Measurements from ENCODE around the gene CYTH2. TPM values are rescaled to one million over a fixed set of nuclear protein-coding genes. Genes with fewer than 3 reads are reported as not detected.
A peak's percentile ranks its signal among the peaks of the same experiment; 100 is the strongest.

CYTH2 gene
- polyA plus RNA-seq, 4 donors, result 72.4 to 106 (median 78.0) TPM

DNA sequence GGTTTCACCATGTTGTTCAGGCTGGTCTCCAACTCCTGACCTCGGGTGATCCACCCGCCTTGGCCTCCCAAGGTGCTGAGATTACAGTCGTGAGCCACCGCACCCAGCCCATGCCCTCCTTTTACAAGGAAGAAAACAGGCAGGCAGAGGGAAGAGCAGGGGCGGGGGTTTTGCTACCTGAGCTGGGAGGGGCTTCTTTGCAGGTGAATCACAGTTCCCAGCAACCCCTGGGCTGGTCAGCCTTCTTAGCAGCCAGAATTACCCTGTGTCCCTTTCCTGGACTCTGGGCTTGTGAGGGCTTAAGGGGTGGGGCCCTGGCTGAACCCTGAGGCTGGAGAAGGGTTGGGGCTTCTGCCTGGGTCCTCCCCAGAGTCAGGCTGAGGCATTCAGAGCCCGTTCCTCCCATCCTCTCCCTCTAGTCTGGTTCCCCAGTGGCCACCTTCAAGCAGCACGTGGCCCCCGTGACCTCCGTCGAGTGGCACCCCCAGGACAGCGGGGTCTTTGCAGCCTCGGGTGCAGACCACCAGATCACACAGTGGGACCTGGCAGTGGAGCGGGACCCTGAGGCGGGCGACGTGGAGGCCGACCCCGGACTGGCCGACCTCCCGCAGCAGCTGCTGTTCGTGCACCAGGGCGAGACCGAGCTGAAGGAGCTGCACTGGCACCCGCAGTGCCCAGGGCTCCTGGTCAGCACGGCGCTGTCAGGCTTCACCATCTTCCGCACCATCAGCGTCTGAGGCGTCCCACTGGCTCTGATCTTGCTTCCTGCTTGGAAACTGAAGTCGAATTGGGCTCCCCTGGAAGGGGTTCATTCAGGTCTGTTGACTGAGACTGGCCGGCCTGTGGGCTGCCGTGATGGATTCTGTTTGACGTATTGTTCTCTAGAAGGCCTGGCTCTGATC, 16.6 kb upstream of the CYTH2 start:
- no peak for DNase-seq (ENCODE audit: low read depth in 4 of 4, low spot score in 3 of 4)

DNA sequence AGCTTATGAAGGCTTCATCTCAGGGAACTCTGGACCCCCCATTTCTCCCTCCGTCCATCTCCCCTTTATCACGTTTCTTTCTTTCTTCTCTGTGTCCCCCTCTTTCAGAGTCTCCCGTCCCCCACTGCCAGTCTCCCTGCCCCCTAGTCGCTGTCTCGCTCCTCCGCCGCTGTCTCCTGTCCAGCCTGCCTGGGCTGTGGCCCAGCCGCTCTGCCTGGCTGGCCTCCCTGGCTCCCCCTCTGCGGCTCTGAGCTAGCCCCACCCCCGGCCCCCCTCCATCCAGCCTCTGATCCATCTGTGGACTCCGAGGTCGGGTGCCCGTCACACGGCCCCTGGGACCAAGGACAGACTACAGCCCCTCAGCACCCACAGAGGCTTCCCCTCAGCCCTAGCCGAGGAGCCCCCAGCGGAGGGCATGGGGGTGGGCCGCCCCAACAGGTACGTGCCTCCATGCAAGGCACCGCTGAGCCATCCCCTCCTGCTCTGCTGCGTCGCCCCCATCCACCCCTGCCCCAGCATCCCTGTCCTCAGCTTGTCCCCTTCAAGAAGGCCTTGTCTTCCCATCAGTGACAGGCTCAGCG, 14.9 kb upstream of the CYTH2 start:
- no peak for DNase-seq (ENCODE audit: low read depth in 4 of 4, low spot score in 3 of 4)

DNA sequence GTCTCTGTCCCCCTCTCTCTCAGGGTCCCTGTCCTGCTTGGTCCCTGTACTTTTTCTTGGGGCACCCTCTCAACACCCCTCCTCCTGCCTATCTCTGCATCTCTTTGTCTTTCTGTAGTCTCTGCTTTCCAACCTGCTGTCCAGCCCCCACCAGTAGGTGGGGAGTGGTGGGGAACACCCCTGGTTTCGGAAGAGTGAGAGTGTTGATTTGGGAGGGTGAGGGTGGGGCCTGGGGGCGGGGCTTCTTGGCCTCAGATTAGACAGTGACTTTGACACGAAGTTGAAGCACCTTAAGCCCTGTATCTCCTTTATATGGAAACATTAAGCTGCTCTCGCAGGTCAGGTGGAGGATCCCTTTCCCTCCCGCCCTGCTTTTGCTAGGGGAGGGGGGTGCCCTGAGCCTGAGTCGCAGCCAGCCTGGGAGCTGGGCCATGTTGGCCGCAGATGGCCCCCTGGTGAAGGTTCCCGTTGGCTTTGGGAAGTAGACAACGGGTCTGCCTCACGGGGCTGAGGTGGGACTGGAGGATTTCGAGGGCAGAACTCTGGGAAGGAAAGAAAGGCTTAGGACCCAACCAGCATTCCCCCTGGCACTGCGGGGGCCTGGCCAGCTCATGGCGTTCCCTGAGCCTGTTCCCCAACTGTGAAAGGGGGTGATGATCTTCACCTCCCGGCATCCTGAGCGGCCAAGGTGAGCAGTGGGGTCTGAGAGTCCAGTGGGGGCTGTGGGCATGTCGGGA, 13.8 kb upstream of the CYTH2 start, which contains the start of gene KCNJ14:
TSS of gene KCNJ14 (plus strand) at position 404 of the 737 bp plus-strand sequence. CDS start 6,151 bp downstream, outside the sequence.
- no peak for DNase-seq (ENCODE audit: low read depth in 4 of 4, low spot score in 3 of 4)

DNA sequence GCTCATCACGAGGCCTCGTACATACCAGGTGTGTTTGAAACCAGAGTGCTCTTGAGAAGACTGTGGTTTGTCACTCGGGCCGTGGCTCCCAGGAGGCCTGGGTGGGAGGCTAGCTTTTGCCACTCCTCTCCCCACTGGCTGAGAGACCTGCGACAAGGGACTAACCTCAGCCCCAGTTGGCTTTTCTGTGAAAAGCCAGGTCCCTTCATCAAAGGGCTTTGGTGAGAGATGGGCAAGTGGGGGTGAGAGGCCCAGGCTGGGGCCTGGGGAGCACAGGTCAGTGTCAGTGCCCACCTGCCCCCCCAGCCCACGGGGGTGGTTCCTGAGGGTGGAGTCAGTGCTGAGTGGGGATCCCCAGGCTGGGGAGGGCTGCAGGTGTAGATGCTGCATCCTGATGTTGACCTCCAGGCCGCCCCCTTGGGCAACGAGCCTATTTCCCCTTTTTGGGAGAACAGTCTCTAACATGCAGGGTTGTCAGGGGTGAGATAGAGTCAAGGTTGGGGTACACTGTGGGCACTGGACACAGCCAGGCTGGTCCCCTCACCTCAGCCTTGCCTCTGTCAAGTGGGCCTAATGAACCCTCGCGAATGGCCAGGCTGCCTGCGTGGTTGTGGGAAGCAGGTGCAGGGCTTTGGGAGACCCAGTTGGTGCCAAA, 13.1 kb upstream of the CYTH2 start:
- DNase-seq (ENCODE audit: low read depth in 4 of 4, low spot score in 3 of 4), result no peak

DNA sequence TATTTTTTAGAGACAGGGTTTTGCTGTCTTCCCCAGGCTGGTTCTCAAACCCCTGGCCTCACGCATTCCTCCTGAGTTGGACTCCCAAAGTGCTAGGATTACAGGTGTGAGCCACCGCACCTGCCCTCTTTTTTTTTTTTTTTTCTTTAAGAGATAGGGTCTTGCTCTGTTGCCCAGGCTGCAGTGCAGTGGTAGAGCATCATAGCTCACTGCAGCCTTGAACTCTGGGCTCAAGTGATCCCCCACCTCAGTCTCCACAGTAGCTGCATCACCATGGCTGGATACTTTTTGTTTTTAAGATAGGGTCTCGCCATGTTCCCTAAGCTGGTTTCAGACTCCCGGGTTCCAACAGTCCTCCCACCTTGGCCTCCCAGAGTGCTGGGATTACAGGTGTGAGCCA, 12.3 kb upstream of the CYTH2 start:
- no peak for DNase-seq (ENCODE audit: low read depth in 4 of 4, low spot score in 3 of 4)

DNA sequence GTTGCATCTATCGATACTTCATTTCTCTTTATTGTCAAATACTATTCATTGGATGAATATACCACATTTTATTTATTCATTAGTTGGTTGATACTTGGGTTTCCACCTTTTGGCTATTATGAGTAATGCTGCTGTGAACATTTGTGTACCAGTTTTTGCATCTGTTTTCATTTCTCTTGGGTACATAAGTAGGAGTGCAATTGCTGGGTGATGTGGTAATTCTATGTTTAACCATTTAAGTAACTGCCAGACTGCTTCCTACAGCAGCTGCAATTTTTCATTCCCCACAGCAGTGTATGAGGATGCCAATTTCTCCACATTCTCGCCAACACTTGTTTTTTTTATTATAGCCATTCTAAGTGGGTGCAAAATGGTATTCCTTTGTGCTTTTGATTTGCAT, 11.2 kb upstream of the CYTH2 start:
- DNase-seq (ENCODE audit: low read depth in 4 of 4, low spot score in 3 of 4), result no peak

DNA sequence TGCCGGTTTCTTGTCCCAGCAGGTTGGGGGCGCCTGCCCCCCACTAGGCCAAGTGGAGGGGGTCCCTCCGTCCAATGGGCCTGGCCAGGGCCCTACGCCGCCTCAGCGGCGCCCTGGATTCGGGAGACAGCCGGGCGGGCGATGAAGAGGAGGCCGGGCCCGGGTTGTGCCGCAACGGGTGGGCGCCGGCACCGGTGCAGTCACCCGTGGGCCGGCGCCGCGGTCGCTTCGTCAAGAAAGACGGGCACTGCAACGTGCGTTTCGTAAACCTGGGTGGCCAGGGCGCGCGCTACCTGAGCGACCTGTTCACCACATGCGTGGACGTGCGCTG, 7.6 kb upstream of the CYTH2 start:
- no peak for DNase-seq (ENCODE audit: low read depth in 4 of 4, low spot score in 3 of 4)

DNA sequence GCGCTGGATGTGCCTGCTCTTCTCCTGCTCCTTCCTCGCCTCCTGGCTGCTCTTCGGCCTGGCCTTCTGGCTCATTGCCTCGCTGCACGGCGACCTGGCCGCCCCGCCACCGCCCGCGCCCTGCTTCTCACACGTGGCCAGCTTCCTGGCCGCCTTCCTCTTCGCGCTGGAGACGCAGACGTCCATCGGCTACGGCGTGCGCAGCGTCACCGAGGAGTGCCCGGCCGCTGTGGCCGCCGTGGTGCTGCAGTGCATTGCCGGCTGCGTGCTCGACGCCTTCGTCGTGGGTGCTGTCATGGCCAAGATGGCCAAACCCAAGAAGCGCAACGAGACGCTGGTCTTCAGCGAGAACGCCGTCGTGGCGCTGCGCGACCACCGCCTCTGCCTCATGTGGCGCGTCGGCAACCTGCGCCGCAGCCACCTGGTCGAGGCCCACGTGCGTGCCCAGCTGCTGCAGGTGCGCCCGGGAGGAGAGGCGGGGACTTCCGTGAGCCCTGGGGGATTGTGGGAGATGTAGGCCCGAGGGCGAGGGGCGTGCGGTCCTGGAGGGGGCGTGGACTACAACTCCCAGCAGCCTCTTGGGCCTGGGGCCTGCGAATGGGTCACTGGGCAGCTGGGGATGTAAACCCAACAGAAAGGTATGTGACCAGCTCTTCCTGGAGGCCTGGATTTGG, 7.0 kb upstream of the CYTH2 start:
- DNase-seq (ENCODE audit: low read depth in 4 of 4, low spot score in 3 of 4), result no peak

DNA sequence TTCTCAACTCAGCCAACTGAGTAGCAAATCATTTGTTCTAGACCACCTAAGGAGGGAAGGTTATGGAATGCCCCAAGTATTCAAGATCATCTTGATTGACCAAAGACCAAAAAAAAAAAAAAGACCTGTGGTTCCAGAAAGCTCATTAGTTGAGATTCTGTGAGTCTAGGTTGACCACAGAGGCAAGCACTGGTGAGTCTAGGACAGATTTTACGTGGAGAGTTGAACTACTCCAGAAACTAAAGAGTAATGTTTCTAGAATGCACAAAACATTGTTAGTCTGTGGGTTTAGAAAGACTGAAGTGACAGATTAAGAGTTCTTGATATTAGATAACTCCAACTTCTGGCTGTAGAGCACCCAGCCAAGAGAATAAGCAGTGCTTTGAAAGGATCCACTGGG, 4.0 kb upstream of the CYTH2 start:
- no peak for DNase-seq (ENCODE audit: low read depth in 4 of 4, low spot score in 3 of 4)

DNA sequence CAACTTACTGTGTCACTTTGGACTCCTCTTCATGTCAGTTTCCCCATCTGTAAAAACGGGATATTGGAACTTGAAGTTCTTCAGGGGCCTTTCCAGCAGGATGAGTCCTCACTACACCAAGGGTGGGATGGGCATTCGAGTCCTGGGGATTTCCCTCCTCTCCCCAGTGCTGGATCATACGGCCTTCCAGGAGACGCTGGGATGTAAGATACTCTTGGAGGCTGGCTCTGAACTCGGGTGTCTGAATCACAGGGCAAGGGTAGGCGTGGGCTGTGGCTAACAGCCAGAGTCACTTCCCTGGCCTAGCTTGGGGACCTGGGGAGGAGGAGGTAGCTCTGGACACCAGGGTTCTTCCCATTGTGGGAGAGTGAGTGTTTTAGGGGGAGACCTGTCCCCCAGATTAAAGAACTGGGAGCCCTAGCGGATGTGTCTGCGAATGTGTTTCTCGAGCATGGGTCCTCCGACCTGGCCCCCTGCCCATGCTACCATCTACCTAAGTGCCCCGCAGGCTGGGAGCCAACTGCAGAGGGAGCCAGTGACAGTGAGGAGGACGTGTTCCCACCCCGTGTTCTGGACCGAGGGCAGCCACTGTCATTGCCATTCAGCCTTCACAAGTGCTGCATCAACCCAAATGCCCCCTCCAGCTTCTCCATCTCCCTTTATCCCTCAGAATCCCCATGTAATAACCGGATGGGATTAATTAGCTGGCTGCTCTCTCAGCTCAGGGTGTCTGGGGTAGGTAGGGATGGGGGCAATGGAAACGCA, 2.4 kb upstream of the CYTH2 start:
- no peak for DNase-seq (ENCODE audit: low read depth in 4 of 4, low spot score in 3 of 4)

DNA sequence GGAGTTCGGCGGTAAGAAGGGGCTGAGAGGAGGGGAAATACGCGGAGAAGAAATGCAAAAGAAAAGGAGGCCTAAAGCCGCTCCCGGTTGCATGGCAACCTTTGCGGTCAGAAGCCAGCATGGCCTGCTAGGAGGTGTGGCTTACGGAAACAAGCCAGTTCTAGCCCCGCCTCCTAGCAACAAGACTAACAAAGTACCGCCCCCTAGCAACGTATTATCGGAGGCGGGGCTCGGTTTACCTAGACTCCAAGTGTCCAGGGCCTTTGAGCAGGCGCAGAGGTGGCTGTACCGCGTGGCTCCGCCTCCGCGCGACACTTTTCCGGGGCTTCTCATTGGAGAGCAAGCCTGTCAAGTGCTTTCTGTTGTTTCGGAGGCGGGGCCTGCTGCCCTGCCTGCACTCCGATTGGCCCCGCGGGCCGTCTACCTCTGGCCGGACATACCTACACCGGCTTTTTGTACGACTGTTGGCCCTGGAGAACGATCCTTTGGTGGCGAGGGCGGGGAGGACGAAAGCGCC, 339 bp upstream of the CYTH2 start:
- peak; percentile 100 for DNase-seq (ENCODE audit: low read depth in 4 of 4, low spot score in 3 of 4)

DNA sequence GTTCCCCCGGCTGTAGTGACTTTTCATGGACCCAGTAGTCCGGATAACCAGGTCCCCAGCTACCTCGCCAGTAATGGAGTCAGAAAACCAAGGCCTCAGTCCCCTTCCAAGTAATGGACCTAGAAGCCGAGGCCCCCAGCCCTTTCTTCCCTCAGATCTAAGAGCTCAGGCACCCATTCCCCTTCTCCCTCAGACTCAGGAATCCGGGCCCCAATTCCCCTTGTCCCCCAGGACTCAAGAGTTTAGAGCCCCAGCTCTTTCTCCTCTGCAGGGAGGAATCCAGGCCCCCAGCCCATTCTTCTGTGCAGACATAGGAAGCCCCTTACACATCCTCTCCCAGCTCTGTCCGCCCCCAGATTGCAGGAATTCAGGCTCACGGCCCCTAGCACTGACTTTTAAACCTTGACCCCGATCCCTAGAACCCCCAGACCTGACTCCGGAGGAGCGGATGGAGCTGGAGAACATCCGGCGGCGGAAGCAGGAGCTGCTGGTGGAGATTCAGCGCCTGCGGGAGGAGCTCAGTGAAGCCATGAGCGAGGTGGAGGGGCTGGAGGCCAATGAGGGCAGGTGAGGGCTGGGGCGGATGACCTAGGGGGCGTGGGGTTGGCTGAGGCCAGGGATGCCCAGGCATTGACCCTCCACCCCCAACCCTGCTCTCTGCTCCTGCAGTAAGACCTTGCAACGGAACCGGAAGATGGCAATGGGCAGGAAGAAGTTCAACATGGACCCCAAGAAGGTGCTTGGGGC, 938 bp downstream of the CYTH2 start:
- DNase-seq (ENCODE audit: low read depth in 4 of 4, low spot score in 3 of 4), result no peak

DNA sequence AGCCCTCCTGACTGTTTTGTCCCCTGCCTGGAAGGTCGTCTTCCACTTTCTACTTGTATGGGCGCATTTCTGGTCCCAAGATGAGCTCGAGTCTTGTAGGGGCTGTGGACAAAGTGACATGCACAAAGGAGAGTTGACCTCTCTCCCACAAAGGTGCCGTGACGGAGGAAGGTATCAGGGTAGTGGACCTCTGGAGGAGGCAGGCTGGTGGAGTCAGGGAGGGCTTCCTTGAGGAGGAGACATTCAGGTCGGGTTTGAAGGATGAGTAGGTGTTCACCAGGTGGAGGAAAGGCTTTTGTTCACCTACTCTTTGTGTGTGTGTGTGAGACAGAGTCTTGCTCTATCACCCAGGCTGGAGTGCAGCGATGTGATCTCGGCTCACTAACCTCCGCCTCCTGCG, 1.7 kb downstream of the CYTH2 start:
- DNase-seq (ENCODE audit: low read depth in 4 of 4, low spot score in 3 of 4), result no peak

DNA sequence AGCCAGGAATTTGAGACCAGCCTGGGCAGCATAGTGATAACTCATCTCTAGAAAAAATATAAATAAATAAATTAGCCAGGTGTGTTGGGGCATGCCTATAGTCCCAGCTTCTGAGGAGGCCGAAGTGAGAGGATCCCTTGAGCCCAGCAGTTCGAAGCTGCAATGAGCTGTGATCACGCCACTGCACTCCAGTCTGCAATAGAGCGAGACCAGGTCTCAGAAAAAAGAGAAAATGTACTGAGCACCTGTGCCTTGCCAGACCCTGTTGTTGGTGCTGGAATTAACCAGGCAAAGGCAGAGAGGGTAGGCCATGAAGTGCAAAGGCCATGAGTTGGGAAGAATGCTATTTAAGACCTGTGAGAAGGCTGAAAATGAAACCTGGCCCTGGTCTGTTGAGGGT, 2.7 kb downstream of the CYTH2 start:
- no peak for DNase-seq (ENCODE audit: low read depth in 4 of 4, low spot score in 3 of 4)

DNA sequence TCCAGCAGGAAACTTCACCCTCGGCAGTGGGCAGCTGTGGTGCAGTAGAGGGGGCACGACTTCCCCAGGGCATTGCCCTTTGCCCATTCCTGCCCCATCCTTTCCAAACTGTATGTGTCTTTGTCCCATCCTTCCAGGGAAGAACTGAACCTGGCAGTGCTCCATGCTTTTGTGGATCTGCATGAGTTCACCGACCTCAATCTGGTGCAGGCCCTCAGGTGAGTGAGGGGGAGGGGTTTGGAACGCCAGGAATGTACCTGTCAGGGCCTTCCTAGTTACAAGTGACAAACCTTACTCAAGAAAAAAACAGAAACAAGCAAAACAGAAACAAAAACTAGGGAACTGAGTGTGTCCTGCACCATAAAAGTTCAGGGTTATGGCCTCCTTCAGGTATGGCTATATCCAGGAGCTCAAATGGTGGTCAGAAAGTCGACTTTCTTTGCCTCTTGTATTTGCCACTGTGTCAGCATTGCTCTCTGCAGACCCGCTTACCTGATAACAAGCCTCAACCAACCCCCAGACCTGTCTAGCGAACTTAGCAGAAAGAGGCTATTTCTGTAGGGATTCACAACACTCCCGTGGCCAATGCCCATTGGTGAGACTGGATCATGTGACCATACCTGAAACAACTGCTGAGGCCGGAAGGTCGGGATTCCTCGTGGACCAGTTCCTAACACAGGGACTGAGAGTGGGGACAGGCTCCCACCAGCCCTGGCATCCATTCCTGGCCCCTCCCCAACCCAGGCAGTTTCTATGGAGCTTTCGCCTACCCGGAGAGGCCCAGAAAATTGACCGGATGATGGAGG, 4.2 kb downstream of the CYTH2 start:
- DNase-seq (ENCODE audit: low read depth in 4 of 4, low spot score in 3 of 4), result no peak

DNA sequence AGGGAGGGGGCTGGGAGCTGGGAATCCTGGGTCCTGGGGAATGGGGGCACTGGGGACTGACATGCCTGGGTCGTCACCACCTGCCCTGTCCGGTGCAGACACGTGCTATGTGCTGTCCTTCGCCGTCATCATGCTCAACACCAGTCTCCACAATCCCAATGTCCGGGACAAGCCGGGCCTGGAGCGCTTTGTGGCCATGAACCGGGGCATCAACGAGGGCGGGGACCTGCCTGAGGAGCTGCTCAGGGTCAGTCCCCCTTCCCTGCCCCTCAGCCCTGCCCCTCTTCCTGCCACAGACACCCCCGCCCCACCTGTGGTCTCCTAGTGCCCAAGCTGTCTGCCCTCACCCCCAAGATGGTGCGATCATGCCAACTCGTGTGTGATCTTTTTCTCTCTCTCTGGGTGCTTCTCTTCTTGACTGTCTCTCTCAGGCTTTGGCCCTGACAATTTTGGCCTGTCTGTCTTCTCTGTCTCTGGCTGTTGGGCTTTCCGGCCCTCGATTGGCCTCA, 5.0 kb downstream of the CYTH2 start:
- no peak for DNase-seq (ENCODE audit: low read depth in 4 of 4, low spot score in 3 of 4)

DNA sequence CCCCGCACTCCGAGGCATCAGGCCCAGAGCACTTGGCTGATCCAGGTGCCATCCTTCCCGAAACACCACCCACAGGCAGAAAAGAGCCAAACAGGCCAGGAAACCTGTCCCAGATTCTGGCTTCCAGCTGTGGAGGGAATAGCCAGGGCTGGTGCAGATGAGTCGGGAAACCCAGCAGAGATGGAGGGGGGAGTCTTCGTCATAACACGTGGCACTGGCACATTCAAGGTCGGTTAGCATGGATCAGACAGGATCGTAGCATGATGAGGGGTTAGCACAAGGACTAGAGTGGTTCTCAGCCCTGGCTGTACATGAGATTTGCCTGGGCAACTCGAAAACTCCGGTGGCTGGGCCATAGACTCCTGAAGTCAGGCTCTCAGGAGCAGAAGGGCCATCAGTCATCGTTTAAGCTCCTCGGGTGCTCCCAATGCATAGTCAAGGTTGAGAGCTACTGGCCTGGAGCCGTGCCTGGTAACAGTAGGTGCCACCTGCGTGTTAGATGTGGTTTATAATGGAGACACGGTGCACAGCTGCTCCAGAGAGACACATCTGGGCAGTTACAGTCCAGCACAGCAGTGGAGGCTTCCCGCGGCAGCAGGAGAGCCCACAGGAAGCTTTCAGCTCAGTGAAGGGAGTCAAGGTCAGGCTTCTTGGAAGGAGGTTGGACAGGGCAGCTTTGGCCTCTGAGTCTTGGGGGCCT, 6.3 kb downstream of the CYTH2 start:
- no peak for DNase-seq (ENCODE audit: low read depth in 4 of 4, low spot score in 3 of 4)

Data from left renal pelvis (tissue), 4 donors.